HL-60 (cell line): ENCODE data around the gene ACP4.

Experiments used
- DNase-seq, 2 experiments: peaks; one replicate each; pipeline ENCODE4 v3.0.0-alpha.2; 2010 to 2020; ENCODE audit warnings: low read depth in 1 of 2, low spot score in 1 of 2
- H3K27ac ChIP-seq: fragments of 250-450 bp; sonication (Bioruptor Pico); replicated peaks from 2 replicates; pipeline ENCODE4 v1.5.1; 2020; ENCODE audit warnings: mild to moderate bottlenecking, moderate library complexity
- H3K27me3 ChIP-seq: fragments of 250-450 bp; sonication (Bioruptor Pico); 2 replicates; pipeline ENCODE4 v1.5.1; 2021; ENCODE audit warnings: mild to moderate bottlenecking, moderate library complexity; ENCODE audit not compliant: insufficient read depth, poor library complexity, severe bottlenecking
- H3K4me3 ChIP-seq: replicated peaks from 2 replicates; pipeline ENCODE4 v1.5.1; 2011; ENCODE audit warnings: mild to moderate bottlenecking, control low read depth, low read length; ENCODE audit not compliant: insufficient read depth
- CTCF ChIP-seq: IDR thresholded peaks from one replicate; pipeline ENCODE4 v1.5.1; 2011; ENCODE audit warnings: low read length, control low read depth, inconsistent platforms; ENCODE audit not compliant: insufficient read depth
- GABPA ChIP-seq: IDR thresholded peaks from 2 replicates; pipeline ENCODE4 v1.6.1; 2012; ENCODE audit warnings: low read depth
- POLR2AphosphoS5 ChIP-seq: IDR thresholded peaks from 2 replicates; pipeline ENCODE4 v1.6.1; 2012; ENCODE audit warnings: low read depth
- SPI1 ChIP-seq: IDR thresholded peaks from 2 replicates; pipeline ENCODE4 v1.6.1; 2012; ENCODE audit warnings: low read depth, mild to moderate bottlenecking, borderline replicate concordance
- TF ChIP-seq, protein P1 (sequence below): IDR thresholded peaks from 2 replicates; pipeline ENCODE4 v1.6.1; 2012; ENCODE audit warnings: low read depth; ENCODE audit not compliant: insufficient replicate concordance

The ACP4 gene

GRCh38 chr19:50843205-50843604 lies 53.0 kb downstream of the ACP4 start:
- H3K4me3 ChIP-seq, result no peak overlapping the region
- TF ChIP-seq SPI1 (no peak), GABPA (no peak), CTCF (no peak), POLR2AphosphoS5 (no peak)
- TF ChIP-seq, protein P1, sequence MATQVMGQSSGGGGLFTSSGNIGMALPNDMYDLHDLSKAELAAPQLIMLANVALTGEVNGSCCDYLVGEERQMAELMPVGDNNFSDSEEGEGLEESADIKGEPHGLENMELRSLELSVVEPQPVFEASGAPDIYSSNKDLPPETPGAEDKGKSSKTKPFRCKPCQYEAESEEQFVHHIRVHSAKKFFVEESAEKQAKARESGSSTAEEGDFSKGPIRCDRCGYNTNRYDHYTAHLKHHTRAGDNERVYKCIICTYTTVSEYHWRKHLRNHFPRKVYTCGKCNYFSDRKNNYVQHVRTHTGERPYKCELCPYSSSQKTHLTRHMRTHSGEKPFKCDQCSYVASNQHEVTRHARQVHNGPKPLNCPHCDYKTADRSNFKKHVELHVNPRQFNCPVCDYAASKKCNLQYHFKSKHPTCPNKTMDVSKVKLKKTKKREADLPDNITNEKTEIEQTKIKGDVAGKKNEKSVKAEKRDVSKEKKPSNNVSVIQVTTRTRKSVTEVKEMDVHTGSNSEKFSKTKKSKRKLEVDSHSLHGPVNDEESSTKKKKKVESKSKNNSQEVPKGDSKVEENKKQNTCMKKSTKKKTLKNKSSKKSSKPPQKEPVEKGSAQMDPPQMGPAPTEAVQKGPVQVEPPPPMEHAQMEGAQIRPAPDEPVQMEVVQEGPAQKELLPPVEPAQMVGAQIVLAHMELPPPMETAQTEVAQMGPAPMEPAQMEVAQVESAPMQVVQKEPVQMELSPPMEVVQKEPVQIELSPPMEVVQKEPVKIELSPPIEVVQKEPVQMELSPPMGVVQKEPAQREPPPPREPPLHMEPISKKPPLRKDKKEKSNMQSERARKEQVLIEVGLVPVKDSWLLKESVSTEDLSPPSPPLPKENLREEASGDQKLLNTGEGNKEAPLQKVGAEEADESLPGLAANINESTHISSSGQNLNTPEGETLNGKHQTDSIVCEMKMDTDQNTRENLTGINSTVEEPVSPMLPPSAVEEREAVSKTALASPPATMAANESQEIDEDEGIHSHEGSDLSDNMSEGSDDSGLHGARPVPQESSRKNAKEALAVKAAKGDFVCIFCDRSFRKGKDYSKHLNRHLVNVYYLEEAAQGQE, result no peak
- no peak for DNase-seq
- no peak overlapping the region for H3K27ac ChIP-seq
- H3K27me3 ChIP-seq, result peaks cover 3% of the 10 kb centered on the region

DNA sequence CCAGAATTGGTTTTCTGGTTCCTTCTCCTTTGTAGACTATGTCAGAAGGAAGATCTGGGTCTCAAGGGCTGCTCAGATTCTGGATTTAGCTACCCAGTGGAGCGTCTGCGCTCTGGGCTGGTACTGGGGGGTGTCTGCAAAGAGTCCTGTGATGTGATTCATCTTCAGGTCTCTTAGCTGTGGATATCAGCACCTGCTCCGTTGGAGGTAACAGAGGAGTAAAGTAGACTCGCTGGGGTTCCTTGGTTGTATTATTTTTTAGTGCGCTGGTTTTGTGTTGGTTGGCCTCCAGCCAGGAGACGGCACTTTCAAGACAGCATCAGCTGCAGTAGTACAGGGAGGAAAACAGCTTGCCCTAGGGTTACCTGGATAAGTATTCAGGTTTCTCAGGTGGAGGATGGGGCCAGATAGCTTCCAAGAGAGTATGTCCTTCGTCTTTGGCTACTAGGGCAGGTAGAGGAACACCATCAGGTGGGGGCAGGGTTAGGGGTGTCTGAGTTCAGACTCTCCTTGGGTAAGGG lies 53.5 kb downstream of the ACP4 start:
- Histone ChIP-seq H3K4me3 (no peak overlapping the region), H3K27ac (no peak overlapping the region), H3K27me3 (peaks cover 3% of the 10 kb centered on the region)
- DNase-seq, result no peak
- no peak for TF ChIP-seq POLR2AphosphoS5
- no peak for TF ChIP-seq CTCF
- TF ChIP-seq, protein P1, result no peak
- TF ChIP-seq GABPA, result no peak
- no peak for TF ChIP-seq SPI1

DNA sequence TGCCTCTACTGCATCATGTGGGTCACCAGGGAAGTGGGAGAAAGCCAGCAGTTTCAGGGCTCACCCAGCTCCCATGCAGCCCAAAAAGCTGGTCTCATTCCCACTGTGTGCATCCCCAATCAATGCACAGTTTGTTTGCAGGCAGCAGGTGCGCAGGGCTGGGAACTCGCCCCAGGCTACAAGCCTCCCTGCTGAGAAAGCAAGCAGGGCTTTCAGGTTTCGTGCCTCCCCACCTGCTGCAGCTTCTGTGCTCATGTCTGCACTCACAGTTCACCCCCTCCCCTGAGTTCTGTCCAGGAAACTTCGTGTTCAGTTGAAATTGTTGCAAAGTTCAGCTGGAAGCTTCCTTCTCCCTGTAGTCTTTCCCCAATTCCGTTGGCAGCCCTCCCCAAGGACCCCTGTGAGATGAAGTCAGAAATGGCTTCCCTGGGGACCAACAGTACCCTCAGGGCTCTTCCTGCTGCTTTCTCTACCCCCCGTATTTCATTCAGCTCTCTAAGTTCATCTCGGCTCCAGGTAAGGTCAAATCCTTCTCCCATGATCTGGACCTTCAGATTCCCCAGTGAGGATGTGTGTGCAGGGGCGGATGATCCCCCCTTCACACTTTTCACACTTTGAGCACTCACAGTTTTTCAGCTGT lies 54.2 kb downstream of the ACP4 start:
- TF ChIP-seq CTCF (no peak), SPI1 (no peak), GABPA (no peak), POLR2AphosphoS5 (no peak)
- TF ChIP-seq, protein P1, result no peak
- H3K27me3 ChIP-seq, result peaks cover 3% of the 10 kb centered on the region
- DNase-seq, result no peak
- H3K4me3 ChIP-seq, result no peak overlapping the region
- H3K27ac ChIP-seq, result no peak overlapping the region
